ENCODE measurements around the gene PDXK.
A peak's percentile ranks its signal among the peaks of the same experiment; 100 is the strongest.

The PDXK gene

GRCh38 chr21:43779660-43780059 lies 60.7 kb downstream of the PDXK start:
- Histone ChIP-seq H2BK12ac (ENCODE audit: low read length) (no peak overlapping the region), H3K27me3 (ENCODE audit: insufficient read depth, low read length) (no peaks in the 10 kb centered on the region), H3K9me3 (ENCODE audit: insufficient read depth, low read depth, low read length) (no peaks in the 10 kb centered on the region), H3K4ac (ENCODE audit: low read depth, low read length) (no peak overlapping the region), H4K8ac (ENCODE audit: low read depth, low read length) (no peak overlapping the region), H3K18ac (ENCODE audit: low read length) (no peak overlapping the region), H3K79me1 (ENCODE audit: low read length) (peaks cover 7% of the 10 kb centered on the region), H3K27ac (ENCODE audit: low read depth, low read length) (no peak overlapping the region), H2BK120ac (ENCODE audit: insufficient read depth, low read length, poor library complexity) (no peak overlapping the region), H4K12ac (ENCODE audit: low read depth, low read length) (no peak overlapping the region), H3K36me3 (ENCODE audit: control insufficient read depth in 1 of 2, insufficient read depth in 2 of 2, low read length in 2 of 2) (peaks cover 0 to under 1% of the 10 kb centered on the region in 2 experiments), H3K4me2 (ENCODE audit: low read length) (no peak overlapping the region), H4K91ac (ENCODE audit: low read depth, low read length) (no peak overlapping the region), H2BK5ac (ENCODE audit: low read depth, low read length, poor library complexity) (no peak overlapping the region), H3K79me2 (ENCODE audit: control insufficient read depth, insufficient read depth, low read length, poor library complexity) (peaks cover 6% of the 10 kb centered on the region), H3K9ac (ENCODE audit: low read length) (no peak overlapping the region), H3K14ac (ENCODE audit: low read length) (no peak overlapping the region), H2AFZ (ENCODE audit: insufficient read depth, low read length, poor library complexity) (no peak overlapping the region), H3K23ac (ENCODE audit: low read length) (no peak overlapping the region), H3K4me3 (ENCODE audit: low read depth, low read length) (no peak overlapping the region), H2AK5ac (ENCODE audit: low read length) (no peak overlapping the region), H3K4me1 (ENCODE audit: control insufficient read depth in 1 of 2, insufficient read depth in 2 of 2, low read length in 2 of 2) (peaks cover 3% of the 10 kb centered on the region in 2 experiments)
- DNase-seq = peak in 1 of 2 donors; percentile 45
- WGBS (ENCODE audit: extremely low coverage, insufficient coverage, insufficient read length) = no CpG with 5 or more reads among the region's 5 CpGs

DNA sequence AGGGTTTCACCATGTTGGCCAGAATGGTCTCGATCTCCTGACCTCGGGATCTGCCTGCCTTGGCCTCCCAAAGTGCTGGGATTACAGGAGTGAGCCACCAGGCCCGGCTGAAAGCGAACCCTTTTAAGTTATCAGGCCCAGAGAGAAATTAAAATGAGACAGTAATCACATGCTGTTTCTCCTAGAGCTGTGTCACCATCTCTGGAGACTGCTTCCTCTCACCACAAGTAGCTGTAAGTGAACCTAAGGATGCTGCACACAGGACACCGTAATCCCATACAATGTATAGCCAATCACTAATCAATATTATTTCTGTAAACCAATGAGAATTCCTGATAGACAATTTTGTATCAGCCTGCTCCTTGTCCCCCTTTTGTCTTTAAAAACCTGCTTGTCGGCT lies 62.9 kb downstream of the PDXK start:
- Histone ChIP-seq H2BK5ac (ENCODE audit: low read depth, low read length, poor library complexity) (no peak overlapping the region), H4K91ac (ENCODE audit: low read depth, low read length) (no peak overlapping the region), H3K9ac (ENCODE audit: low read length) (no peak overlapping the region), H3K4me3 (ENCODE audit: low read depth, low read length) (no peak overlapping the region), H3K9me3 (ENCODE audit: insufficient read depth, low read depth, low read length) (peaks cover 6% of the 10 kb centered on the region), H3K4me1 (ENCODE audit: control insufficient read depth in 1 of 2, insufficient read depth in 2 of 2, low read length in 2 of 2) (no peaks in the 10 kb centered on the region), H3K4ac (ENCODE audit: low read depth, low read length) (no peak overlapping the region), H2AK5ac (ENCODE audit: low read length) (no peak overlapping the region), H3K79me2 (ENCODE audit: control insufficient read depth, insufficient read depth, low read length, poor library complexity) (no peaks in the 10 kb centered on the region), H4K12ac (ENCODE audit: low read depth, low read length) (no peak overlapping the region), H3K23ac (ENCODE audit: low read length) (no peak overlapping the region), H2AFZ (ENCODE audit: insufficient read depth, low read length, poor library complexity) (no peak overlapping the region), H3K4me2 (ENCODE audit: low read length) (no peak overlapping the region), H3K27me3 (ENCODE audit: insufficient read depth, low read length) (no peaks in the 10 kb centered on the region), H4K8ac (ENCODE audit: low read depth, low read length) (no peak overlapping the region), H3K27ac (ENCODE audit: low read depth, low read length) (no peak overlapping the region), H3K14ac (ENCODE audit: low read length) (no peak overlapping the region), H2BK12ac (ENCODE audit: low read length) (no peak overlapping the region), H2BK120ac (ENCODE audit: insufficient read depth, low read length, poor library complexity) (no peak overlapping the region), H3K36me3 (ENCODE audit: control insufficient read depth in 1 of 2, insufficient read depth in 2 of 2, low read length in 2 of 2) (no peaks in the 10 kb centered on the region), H3K18ac (ENCODE audit: low read length) (no peak overlapping the region), H3K79me1 (ENCODE audit: low read length) (no peaks in the 10 kb centered on the region)
- no CpG with 5 or more reads among the region's 6 CpGs for WGBS (ENCODE audit: extremely low coverage, insufficient coverage, insufficient read length)
- no peak for DNase-seq

GRCh38 chr21:43782431-43783097 lies 63.6 kb downstream of the PDXK start:
- Histone ChIP-seq H3K14ac (ENCODE audit: low read length) (no peak overlapping the region), H3K27me3 (ENCODE audit: insufficient read depth, low read length) (no peaks in the 10 kb centered on the region), H3K18ac (ENCODE audit: low read length) (no peak overlapping the region), H3K79me2 (ENCODE audit: control insufficient read depth, insufficient read depth, low read length, poor library complexity) (no peaks in the 10 kb centered on the region), H3K36me3 (ENCODE audit: control insufficient read depth in 1 of 2, insufficient read depth in 2 of 2, low read length in 2 of 2) (no peaks in the 10 kb centered on the region), H3K4me3 (ENCODE audit: low read depth, low read length) (no peak overlapping the region), H2AFZ (ENCODE audit: insufficient read depth, low read length, poor library complexity) (no peak overlapping the region), H3K9ac (ENCODE audit: low read length) (no peak overlapping the region), H3K79me1 (ENCODE audit: low read length) (no peaks in the 10 kb centered on the region), H3K23ac (ENCODE audit: low read length) (no peak overlapping the region), H3K4me1 (ENCODE audit: control insufficient read depth in 1 of 2, insufficient read depth in 2 of 2, low read length in 2 of 2) (no peaks in the 10 kb centered on the region), H3K9me3 (ENCODE audit: insufficient read depth, low read depth, low read length) (peaks cover 10% of the 10 kb centered on the region), H3K4me2 (ENCODE audit: low read length) (no peak overlapping the region), H2BK5ac (ENCODE audit: low read depth, low read length, poor library complexity) (no peak overlapping the region), H4K12ac (ENCODE audit: low read depth, low read length) (no peak overlapping the region), H3K4ac (ENCODE audit: low read depth, low read length) (no peak overlapping the region), H3K27ac (ENCODE audit: low read depth, low read length) (no peak overlapping the region), H4K8ac (ENCODE audit: low read depth, low read length) (no peak overlapping the region), H2BK12ac (ENCODE audit: low read length) (no peak overlapping the region), H4K91ac (ENCODE audit: low read depth, low read length) (no peak overlapping the region), H2BK120ac (ENCODE audit: insufficient read depth, low read length, poor library complexity) (no peak overlapping the region), H2AK5ac (ENCODE audit: low read length) (no peak overlapping the region)
- DNase-seq = peak in 1 of 2 donors; percentile 36
- no CpG with 5 or more reads among the region's 5 CpGs for WGBS (ENCODE audit: extremely low coverage, insufficient coverage, insufficient read length)

DNA sequence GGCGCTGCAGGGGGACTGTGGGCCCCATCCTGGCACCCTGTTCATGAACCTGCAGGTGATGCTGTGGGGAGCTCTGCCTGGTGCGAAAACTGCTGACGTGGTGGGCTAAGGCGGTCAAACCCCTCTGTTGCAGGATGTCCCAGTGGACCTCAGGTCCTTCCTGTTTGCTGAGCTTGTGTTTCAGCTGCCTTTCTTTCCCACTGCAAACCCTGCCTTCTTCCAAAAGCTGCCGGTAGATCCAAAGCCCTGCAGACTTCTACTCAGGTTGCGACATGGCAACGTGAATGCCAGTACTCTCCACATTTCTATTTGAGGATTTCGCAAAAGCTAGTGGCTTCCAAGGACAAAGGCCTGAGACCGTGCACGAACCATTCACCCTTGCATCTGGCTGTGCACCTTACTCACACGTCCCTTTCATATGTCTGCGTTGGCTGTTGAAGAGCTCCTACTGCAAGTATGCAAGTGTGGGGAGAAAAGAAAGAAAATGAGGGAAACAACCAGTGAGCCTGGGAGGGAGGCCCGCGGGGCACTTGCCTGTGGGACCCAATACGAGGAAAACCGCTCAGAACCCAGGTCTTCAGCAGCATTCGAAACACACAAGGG lies 64.3 kb downstream of the PDXK start:
- Histone ChIP-seq H3K4me1 (ENCODE audit: control insufficient read depth in 1 of 2, insufficient read depth in 2 of 2, low read length in 2 of 2) (no peaks in the 10 kb centered on the region), H2AK5ac (ENCODE audit: low read length) (no peak overlapping the region), H3K36me3 (ENCODE audit: control insufficient read depth in 1 of 2, insufficient read depth in 2 of 2, low read length in 2 of 2) (no peaks in the 10 kb centered on the region), H3K9me3 (ENCODE audit: insufficient read depth, low read depth, low read length) (peaks cover 10% of the 10 kb centered on the region), H3K4ac (ENCODE audit: low read depth, low read length) (no peak overlapping the region), H3K27me3 (ENCODE audit: insufficient read depth, low read length) (no peaks in the 10 kb centered on the region), H3K14ac (ENCODE audit: low read length) (no peak overlapping the region), H3K27ac (ENCODE audit: low read depth, low read length) (no peak overlapping the region), H2BK120ac (ENCODE audit: insufficient read depth, low read length, poor library complexity) (no peak overlapping the region), H3K18ac (ENCODE audit: low read length) (no peak overlapping the region), H4K8ac (ENCODE audit: low read depth, low read length) (no peak overlapping the region), H3K4me2 (ENCODE audit: low read length) (no peak overlapping the region), H2BK12ac (ENCODE audit: low read length) (no peak overlapping the region), H3K9ac (ENCODE audit: low read length) (no peak overlapping the region), H3K4me3 (ENCODE audit: low read depth, low read length) (no peak overlapping the region), H3K79me2 (ENCODE audit: control insufficient read depth, insufficient read depth, low read length, poor library complexity) (no peaks in the 10 kb centered on the region), H4K91ac (ENCODE audit: low read depth, low read length) (no peak overlapping the region), H3K79me1 (ENCODE audit: low read length) (no peaks in the 10 kb centered on the region), H3K23ac (ENCODE audit: low read length) (no peak overlapping the region), H2AFZ (ENCODE audit: insufficient read depth, low read length, poor library complexity) (no peak overlapping the region), H4K12ac (ENCODE audit: low read depth, low read length) (no peak overlapping the region), H2BK5ac (ENCODE audit: low read depth, low read length, poor library complexity) (no peak overlapping the region)
- no CpG with 5 or more reads among the region's 17 CpGs for WGBS (ENCODE audit: extremely low coverage, insufficient coverage, insufficient read length)
- peak in 1 of 2 donors; percentile 61 for DNase-seq
